Neural progenitor cell (in vitro differentiated cells): ENCODE data around the gene EIF1B.

ENCODE experiments used
- EZH2phosphoT487 ChIP-seq: fragments of 200-600 bp; sonication (generic); IDR thresholded peaks from 2 replicates; pipeline ENCODE4 v1.6.1; 2017; ENCODE audit warnings: antibody characterized with exemption
- TF ChIP-seq, protein P1 (sequence below): fragments of 200-600 bp; sonication (generic); IDR thresholded peaks from 2 replicates; pipeline ENCODE4 v1.5.1; 2017; ENCODE audit warnings: antibody characterized with exemption, mild to moderate bottlenecking

GRCh38 chr3:40299130-40299720 is 10.3 kb upstream of the EIF1B start:
- TF ChIP-seq, protein P1, sequence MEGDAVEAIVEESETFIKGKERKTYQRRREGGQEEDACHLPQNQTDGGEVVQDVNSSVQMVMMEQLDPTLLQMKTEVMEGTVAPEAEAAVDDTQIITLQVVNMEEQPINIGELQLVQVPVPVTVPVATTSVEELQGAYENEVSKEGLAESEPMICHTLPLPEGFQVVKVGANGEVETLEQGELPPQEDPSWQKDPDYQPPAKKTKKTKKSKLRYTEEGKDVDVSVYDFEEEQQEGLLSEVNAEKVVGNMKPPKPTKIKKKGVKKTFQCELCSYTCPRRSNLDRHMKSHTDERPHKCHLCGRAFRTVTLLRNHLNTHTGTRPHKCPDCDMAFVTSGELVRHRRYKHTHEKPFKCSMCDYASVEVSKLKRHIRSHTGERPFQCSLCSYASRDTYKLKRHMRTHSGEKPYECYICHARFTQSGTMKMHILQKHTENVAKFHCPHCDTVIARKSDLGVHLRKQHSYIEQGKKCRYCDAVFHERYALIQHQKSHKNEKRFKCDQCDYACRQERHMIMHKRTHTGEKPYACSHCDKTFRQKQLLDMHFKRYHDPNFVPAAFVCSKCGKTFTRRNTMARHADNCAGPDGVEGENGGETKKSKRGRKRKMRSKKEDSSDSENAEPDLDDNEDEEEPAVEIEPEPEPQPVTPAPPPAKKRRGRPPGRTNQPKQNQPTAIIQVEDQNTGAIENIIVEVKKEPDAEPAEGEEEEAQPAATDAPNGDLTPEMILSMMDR = no peak
- TF ChIP-seq EZH2phosphoT487 = no peak
